Activated T-helper 9 cell treated with anti-CD3 and anti-CD28 coated beads, Interleukin-2, amount 50 U/mL, for 16 hours (primary cell): Measurements from ENCODE around the gene URAD.

Experiments
- DNase-seq: peaks from one replicate; pipeline ENCODE4 v3.0.0-alpha.2; 2020; ENCODE audit warnings: low read depth

The URAD gene

DNA sequence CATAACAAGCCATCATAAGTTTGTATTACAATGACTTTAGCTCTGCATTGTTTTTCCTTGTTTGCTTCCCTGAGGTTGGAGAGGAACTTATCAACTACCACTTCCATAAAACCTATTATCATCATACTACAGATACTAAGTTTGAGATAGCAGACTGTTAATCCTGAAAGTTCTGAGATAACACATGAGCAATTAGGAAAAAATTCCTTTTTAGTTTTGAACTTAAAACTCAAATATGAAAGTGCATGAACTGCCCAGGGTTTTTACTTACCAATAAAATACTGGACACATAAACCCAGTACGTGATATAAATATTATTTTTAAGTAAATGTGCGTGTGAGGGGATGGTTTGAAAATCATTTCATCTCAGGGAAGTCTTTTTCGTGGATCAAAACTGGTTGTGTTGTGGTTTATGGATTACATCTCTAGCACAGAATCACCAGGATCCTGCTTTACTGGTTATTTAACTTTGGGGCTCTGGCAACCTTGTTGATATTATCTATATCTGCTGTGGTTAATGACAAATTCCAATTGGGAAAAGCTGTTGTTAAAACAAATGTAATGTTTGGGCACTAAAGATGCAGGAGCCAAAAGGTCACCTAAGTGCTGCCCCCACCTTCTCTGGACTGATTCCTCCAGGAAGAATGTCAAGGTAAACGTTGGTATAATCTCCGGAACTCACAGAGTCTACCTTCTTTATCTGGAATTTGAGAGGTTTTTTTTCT, 31.8 kb downstream of the URAD start:
- no peak for DNase-seq

DNA sequence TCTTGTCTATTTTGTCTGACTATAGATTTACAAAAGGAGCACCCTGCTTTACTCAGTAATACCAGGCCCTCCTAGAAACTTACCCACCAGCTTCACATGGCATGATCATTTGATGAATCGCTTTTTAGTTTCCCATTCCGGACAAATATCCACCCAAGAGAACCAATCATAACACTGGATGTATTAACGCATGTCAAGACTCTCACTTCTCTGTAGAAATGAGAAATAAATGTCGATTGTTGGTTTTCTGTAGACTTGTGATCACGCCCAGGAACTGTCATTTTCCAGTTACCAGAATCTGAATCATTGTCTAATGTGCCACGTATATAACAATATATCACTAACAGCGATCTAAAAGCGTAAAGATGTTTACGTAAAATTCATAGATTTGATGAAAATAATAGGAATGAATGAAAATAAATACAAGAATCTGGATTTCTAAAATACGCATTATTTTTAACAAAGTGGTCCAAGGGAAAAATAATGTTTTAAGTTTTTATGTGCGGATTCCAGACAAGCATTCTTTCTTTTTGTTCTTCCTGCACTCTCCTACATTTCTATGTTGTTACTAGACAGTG, 33.4 kb downstream of the URAD start:
- no peak for DNase-seq

DNA sequence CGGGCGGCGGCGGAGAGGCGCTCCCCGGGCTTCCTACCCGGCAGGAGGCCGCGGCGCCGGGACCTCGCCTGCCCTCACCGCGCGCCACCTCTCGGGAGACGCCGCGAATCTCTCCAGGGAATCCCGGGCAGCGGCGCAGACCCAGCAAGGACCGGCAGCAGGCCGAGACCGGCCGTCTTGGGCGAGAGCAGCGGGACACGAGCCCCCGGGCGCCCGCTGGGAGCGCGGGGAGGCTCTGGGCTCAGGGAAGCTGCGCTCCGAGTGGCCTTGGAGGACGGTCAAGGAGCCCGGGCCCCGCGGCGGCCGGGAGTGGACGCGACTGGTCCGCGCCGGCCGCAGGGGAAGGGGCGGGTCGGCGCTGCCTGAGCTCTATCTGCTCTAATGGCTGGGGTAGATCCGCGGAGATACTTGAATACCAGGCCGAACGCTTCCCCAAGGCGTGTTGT, 34.1 kb downstream of the URAD start:
- no peak for DNase-seq

DNA sequence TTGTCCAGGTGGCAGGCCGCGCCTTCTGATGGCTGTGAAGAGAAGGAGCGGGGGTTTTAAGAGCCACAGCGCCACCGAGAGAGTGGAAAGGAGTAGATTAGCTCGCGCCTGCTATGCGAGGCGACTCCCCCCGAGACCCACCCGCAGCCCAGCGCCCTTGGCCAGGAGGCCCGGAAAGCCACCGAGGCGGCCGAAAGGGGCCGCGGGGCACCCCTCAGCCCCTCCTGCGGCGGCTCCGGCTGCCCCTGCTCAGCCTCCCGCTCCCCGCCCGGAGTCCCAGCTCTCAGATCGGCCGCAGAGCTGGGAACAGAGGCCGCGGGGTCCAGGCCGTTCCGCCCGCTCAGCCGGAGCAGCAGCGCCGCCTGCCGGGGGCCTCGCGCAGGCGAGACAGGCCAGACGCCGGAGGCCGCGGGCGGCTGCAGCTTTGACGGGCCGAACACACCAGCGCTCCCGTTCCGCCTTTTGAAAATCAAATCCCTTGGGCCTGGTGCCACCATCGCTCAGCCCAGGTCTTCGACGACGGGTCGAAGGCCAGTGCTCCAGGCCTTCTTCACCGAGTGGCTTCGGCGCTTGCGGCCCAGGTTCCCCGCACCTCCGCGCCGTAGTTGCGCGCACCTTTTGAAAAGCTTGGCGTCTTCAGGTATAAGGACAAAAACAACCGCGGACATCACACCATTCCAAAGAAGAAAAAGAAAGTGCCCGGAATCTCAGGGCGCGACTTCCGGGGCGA, 34.7 kb downstream of the URAD start:
- DNase-seq, result peak; percentile 25

DNA sequence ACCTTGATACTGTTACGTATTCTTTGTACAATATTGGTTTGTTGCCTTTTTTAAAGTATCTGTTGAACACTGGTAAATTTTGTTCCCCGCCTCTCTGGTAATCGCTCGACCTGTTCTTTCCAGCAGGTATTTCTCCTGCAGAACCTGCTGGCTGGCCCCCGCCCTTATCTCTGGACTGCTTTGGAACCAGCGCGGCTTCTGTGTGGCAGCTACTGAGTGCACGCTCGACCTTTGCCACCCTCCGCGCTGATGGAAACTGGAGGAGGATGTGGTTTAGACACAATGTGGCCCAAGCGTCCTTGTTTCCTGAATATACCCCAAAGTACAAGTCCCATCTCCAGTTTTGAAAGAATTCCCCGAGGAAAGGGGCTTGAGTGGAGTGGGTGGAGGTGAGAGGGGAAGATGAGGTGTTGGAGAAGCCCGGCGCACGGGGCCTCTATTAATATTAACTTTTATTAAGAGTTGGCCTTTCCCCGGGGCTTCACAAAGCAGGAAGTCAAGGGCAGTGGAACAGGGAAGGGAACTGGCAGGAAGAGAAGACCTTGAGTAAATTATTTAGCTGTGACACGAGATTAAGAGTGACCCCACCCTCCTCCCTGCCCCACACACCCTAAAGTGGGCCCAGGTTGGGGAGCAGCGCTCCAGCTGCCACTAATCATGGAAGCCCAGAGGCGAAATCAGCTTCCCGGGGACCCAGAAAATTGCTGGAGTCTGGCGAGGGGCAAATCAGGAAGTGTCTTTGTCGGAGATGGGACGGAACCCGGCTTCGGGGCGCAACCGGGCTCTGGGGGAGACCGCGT, 35.4 kb downstream of the URAD start:
- no peak for DNase-seq

DNA sequence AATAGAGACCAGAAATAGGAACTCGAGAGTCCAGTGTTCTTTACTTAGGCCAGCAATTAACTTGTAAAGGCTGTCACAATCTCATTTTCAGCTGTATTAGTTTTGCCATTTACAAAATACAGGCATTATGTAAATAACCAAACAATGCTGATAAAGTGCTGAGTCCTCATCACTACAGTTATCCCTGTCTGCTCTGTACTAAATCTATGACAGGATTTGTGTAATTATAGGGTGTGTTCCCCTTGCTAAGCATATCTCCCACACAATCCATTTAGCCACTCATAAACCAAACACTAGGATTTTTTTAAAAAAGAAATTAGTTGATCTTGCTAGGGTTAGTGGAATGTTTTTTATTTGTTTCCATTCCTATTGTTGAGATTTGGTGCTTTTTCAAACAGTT, 45.5 kb downstream of the URAD start:
- no peak for DNase-seq

DNA sequence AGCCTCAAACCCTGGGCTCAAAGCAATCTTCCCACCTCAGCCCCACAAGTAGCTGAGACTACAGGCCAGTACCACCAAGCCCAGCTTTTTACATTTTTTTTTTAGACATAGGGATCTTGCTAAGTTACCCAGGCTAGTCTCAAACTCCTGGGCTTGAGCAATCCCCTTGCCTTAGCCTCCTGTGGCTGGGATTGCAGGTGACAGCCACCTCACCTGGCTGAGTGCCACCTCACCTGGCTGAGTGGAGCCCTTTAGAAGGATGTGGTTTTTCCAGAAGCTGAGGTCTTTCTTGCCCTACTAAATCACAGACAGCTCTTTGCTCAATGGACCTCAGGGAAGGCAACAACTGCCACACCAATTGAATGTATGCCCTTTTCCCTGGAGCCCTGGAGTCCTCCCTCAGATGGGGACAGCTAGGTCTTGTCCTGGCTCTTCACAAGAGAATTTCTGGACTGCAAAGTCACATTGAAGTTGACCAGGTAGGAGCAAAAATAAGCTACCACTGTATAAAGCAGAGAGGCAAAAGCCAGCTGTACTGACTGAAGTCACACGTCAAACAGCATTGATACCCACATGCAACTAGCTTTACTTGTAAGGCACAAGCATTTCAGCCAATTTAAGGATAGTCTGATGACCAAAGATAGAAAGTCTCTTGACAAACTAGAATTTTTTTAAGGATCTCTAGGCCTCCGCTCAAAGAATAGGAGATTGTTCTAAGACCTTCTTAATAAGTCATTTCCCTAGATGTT, 54.7 kb downstream of the URAD start:
- DNase-seq, result no peak

DNA sequence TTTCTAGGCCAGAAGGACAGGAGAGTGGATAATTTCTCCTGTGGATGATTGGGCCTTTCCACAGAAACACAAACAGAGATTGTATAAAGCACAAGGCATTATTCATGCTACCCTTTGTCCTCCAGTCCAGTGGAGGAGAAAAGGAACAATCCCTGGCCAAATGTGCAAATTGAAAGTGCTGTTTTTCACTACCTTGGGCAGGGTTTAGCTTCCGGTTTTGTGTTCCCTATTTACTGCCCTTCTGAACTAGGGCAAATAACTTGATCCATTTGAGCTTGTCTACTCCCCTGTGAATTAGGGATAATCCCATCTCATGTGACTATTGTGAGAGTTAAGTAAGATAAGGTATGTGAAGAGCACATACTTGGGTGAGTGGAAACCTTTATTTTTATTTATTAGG, 55.4 kb downstream of the URAD start:
- no peak for DNase-seq

DNA sequence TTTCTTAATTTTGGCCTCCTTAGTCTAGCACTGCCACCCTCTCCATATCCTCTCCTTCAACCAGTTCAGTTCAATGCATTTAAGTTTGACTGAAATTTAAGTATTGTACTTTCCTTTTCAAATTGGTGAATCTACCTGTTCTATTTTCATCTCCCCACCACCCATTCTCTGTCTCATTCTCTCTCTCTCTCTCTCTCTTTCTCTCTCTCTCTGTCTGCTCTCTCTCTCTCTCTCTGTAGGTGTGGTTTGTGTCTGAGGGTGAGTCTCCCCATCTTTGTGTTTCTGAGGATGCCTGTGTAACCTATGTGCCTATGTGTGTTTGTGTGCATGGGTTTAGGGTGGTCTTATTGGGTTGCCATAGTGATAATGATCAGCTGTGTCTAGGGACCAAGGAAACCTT, 58.6 kb downstream of the URAD start:
- DNase-seq, result no peak

DNA sequence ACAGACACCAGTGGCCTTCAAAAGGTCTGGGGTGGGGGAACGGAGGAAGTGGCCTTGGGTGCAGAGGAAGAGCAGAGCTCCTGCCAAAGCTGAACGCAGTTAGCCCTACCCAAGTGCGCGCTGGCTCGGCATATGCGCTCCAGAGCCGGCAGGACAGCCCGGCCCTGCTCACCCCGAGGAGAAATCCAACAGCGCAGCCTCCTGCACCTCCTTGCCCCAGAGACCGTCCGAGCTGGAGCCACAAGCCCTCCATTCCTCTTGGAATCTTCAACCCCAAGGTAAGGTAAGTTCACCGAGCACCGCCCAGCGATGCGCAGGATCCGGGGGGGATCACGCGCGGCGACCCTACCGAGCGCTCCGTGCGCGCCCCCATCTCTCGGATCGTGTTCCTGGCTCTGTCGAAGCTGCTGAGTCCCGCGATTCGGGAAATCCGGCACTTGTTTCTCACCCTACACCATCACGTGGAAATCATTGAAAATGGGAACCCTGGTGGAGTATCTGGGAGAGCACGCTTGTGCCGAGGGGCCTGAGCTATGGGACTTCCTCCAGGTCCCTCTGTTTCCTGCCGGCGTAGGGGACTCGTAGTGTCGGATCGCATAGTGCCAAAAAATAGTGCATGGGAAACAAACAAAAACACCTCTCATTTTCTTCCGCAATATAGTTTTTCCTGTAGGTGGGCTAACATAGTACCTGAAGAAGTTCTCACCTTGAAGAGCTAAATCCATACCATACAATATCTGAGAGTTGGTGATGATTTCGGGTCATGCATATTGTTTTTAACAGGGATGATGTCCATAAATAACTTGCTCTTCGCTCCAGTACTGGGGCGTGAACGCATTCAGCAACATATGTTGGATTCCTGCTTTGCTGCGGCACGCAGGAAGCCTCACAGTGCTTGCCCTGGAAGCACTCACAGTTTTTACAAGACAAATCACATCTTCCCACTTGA, 59.4 kb downstream of the URAD start:
- no peak for DNase-seq

DNA sequence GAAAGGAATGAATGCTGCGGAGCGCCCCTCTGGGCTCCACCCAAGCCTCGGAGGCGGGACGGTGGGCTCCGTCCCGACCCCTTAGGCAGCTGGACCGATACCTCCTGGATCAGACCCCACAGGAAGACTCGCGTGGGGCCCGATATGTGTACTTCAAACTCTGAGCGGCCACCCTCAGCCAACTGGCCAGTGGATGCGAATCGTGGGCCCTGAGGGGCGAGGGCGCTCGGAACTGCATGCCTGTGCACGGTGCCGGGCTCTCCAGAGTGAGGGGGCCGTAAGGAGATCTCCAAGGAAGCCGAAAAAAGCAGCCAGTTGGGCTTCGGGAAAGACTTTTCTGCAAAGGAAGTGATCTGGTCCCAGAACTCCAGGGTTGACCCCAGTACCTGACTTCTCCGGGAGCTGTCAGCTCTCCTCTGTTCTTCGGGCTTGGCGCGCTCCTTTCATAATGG, 60.1 kb downstream of the URAD start:
- no peak for DNase-seq
